HCT116 (cell line): Measurements from ENCODE around the gene NDUFAF2. TPM values are rescaled to one million over a fixed set of nuclear protein-coding genes. Genes with fewer than 3 reads are reported as not detected.

ENCODE experiments used
- ATAC-seq: fragments of 200-7000 bp; cut with Tn5 transposase; 2 replicates; pipeline ENCODE4 v1.9.1; 2020; ENCODE audit warnings: mild to moderate bottlenecking, moderate library complexity
- BruUV-seq: library from RNA; stranded (reverse); fragments of 400-500 nt; replicated peaks from 2 replicates; lab custom pipeline; 2021; lab: Mats Ljungman, UMichigan
- CTCF ChIA-PET: fragments of 300-600 bp; sonication (Branson Sonifier 250); formaldehyde crosslinking; loops from one replicate; lab custom pipeline; 2021; ENCODE audit warnings: antibody characterized with exemption; lab: Charles Lee
- POLR2A ChIA-PET: fragments of 300-600, 350-600 bp; sonication (Branson Sonifier 250); formaldehyde crosslinking; loops from one replicate; lab custom pipeline; 2021; ENCODE audit warnings: antibody characterized with exemption; lab: Charles Lee
- RAD21 ChIA-PET, 2 experiments: fragments of 300-600 bp; sonication (Branson Sonifier 250); formaldehyde crosslinking; loops; one replicate each; lab custom pipeline; 2023; ENCODE audit warnings: low total read pairs in 2 of 2; ENCODE audit not compliant: uncharacterized antibody in 2 of 2, unreplicated experiment in 2 of 2, low non-redundant PET in 1 of 2; lab: Charles Lee
- DNase-seq: peaks from one replicate; pipeline ENCODE4 v3.0.0-alpha.2; 2010; ENCODE audit warnings: low read depth, low spot score
- H2AFZ ChIP-seq: fragments of 200-600 bp; shearing (Covaris generic), sonication (generic); 2 replicates; pipeline ENCODE4 v1.6.1; 2017; ENCODE audit warnings: low read depth, mixed run types, mixed read lengths, antibody characterized with exemption, low read length; ENCODE audit not compliant: poor library complexity, severe bottlenecking
- H3K27ac ChIP-seq: 2 replicates; pipeline ENCODE4 v1.5.1; 2012; ENCODE audit warnings: low read depth, low read length
- H3K27me3 ChIP-seq: fragments of 200-600 bp; sonication (generic); 2 replicates; pipeline ENCODE4 v1.6.1; 2016; ENCODE audit warnings: mixed run types, low read length, mixed read lengths; ENCODE audit not compliant: insufficient read depth
- H3K36me3 ChIP-seq, 2 experiments: fragments of 200-500 bp in 1 of 2; fragments of 200-600 bp in 1 of 2; sonication (Bioruptor generic) in 1 of 2; sonication (generic) in 1 of 2; 2 replicates each; pipeline versions ENCODE4 v1.5.1 to v1.6.1; 2014 to 2016; ENCODE audit warnings: low read length in 2 of 2, inconsistent platforms in 1 of 2, mixed read lengths in 1 of 2, mixed run types in 1 of 2; ENCODE audit not compliant: insufficient read depth in 2 of 2, control insufficient read depth in 1 of 2
- H3K4me1 ChIP-seq, 2 experiments: fragments of 200-600 bp in 1 of 2; sonication (generic) in 1 of 2; 2 replicates each; pipeline versions ENCODE4 v1.5.1 to v1.6.1; 2012 to 2017; ENCODE audit warnings: low read length in 2 of 2, inconsistent platforms in 1 of 2, mild to moderate bottlenecking in 1 of 2, mixed read lengths in 1 of 2, mixed run types in 1 of 2, moderate library complexity in 1 of 2; ENCODE audit not compliant: insufficient read depth in 2 of 2, control insufficient read depth in 1 of 2
- H3K4me2 ChIP-seq: fragments of 200-600 bp; sonication (generic); 2 replicates; pipeline ENCODE4 v1.6.1; 2017; ENCODE audit warnings: mixed run types, low read length, mixed read lengths
- H3K4me3 ChIP-seq, 2 experiments: fragments of 200-600 bp in 1 of 2; sonication (generic) in 1 of 2; replicated peaks in 1 of 2; 2 replicates each; pipeline ENCODE4 v1.5.1; 2011 to 2016; ENCODE audit warnings: low read length in 2 of 2, control low read depth in 1 of 2, low read depth in 1 of 2, mild to moderate bottlenecking in 1 of 2, mixed read lengths in 1 of 2, mixed run types in 1 of 2
- H3K79me2 ChIP-seq: fragments of 200-600 bp; sonication (generic); 2 replicates; pipeline ENCODE4 v1.6.1; 2017; ENCODE audit warnings: mild to moderate bottlenecking, mixed run types, low read length, moderate library complexity, mixed read lengths; ENCODE audit not compliant: insufficient read depth
- H3K9ac ChIP-seq: fragments of 200-600 bp; sonication (generic); 2 replicates; pipeline ENCODE4 v1.6.1; 2016; ENCODE audit warnings: low read length, mixed read lengths
- H3K9me2 ChIP-seq: fragments of 200-600 bp; sonication (generic), shearing (Covaris generic); 2 replicates; pipeline ENCODE4 v1.6.1; 2017; ENCODE audit warnings: mixed run types, mild to moderate bottlenecking, moderate library complexity; ENCODE audit not compliant: insufficient read depth
- H3K9me3 ChIP-seq, 2 experiments: fragments of 200-500 bp in 1 of 2; fragments of 200-600 bp in 1 of 2; sonication (Bioruptor generic) in 1 of 2; sonication (generic) in 1 of 2; 2 replicates each; pipeline ENCODE4 v1.6.1; 2014 to 2017; ENCODE audit warnings: low read length in 2 of 2, mixed read lengths in 2 of 2, inconsistent platforms in 1 of 2, low read depth in 1 of 2, mild to moderate bottlenecking in 1 of 2, mixed run types in 1 of 2, moderate library complexity in 1 of 2; ENCODE audit not compliant: control insufficient read depth in 1 of 2, insufficient read depth in 1 of 2
- H4K20me1 ChIP-seq: fragments of 200-600 bp; sonication (generic), shearing (Covaris generic); 2 replicates; pipeline ENCODE4 v1.6.1; 2017; ENCODE audit warnings: mixed run types, mild to moderate bottlenecking, moderate library complexity; ENCODE audit not compliant: insufficient read depth
- CTCF ChIP-seq, 3 experiments: fragments of 200-600 bp in 1 of 3; sonication (generic) in 1 of 3; IDR thresholded peaks in 2 of 3; conservative IDR thresholded peaks in 1 of 3; 2 replicates each; pipeline ENCODE4 v1.5.1; 2012 to 2017; ENCODE audit warnings: low read depth in 2 of 3, low read length in 2 of 3, antibody characterized with exemption in 1 of 3, borderline replicate concordance in 1 of 3, control low read depth in 1 of 3, mild to moderate bottlenecking in 1 of 3, mixed read lengths in 1 of 3, mixed run types in 1 of 3, moderate library complexity in 1 of 3; ENCODE audit not compliant: insufficient read depth in 1 of 3
- EGR1 ChIP-seq: IDR thresholded peaks from 2 replicates; pipeline ENCODE4 v1.6.1; 2012; ENCODE audit warnings: low read depth
- EZH2 ChIP-seq: fragments of 200-600 bp; sonication (generic); IDR thresholded peaks from 2 replicates; pipeline ENCODE4 v1.6.1; 2017; ENCODE audit warnings: antibody characterized with exemption, mixed run types
- FOSL1 ChIP-seq: IDR thresholded peaks from 2 replicates; pipeline ENCODE4 v1.6.1; 2012; ENCODE audit warnings: low read depth
- JUND ChIP-seq: IDR thresholded peaks from 2 replicates; pipeline ENCODE4 v1.6.1; 2012
- POLR2AphosphoS5 ChIP-seq: IDR thresholded peaks from 2 replicates; pipeline ENCODE4 v1.6.1; 2011; ENCODE audit warnings: mild to moderate bottlenecking, low read depth, low read length, moderate library complexity
- RAD21 ChIP-seq: IDR thresholded peaks from 2 replicates; pipeline ENCODE4 v1.6.1; 2012; ENCODE audit warnings: low read depth, mild to moderate bottlenecking
- SIN3A ChIP-seq: IDR thresholded peaks from 2 replicates; pipeline ENCODE4 v1.6.1; 2012; ENCODE audit warnings: low read depth
- SP1 ChIP-seq: IDR thresholded peaks from 2 replicates; pipeline ENCODE4 v1.6.1; 2012; ENCODE audit warnings: low read depth
- ZBTB33 ChIP-seq: IDR thresholded peaks from 2 replicates; pipeline ENCODE4 v1.6.1; 2011; ENCODE audit warnings: mild to moderate bottlenecking, low read length, moderate library complexity; ENCODE audit not compliant: insufficient replicate concordance; ENCODE audit errors: extremely low read depth
- ZFX ChIP-seq: fragments of 450-650 bp; IDR thresholded peaks from 2 replicates; pipeline ENCODE4 v1.6.1; 2017
- intact Hi-C: fragments of 100-400 bp; cut with micrococcal nuclease; formaldehyde crosslinking; loops from 2 replicates; pipeline ENCODE4 v1.10.0; 2022
- total RNA-seq: library from RNA; stranded (reverse); gene quantifications from one replicate; pipeline ENCODE4 v1.2.1, GENCODE V29; 2021; ENCODE audit not compliant: unreplicated experiment

NDUFAF2 gene
- total RNA-seq, 1 experiment from 2014 or later, result 36.9 TPM

GRCh38 chr5:61010467-61011454 lies 65.8 kb downstream of the NDUFAF2 start:
- H3K9me3 ChIP-seq, result no peaks in the 10 kb centered on the region
- RAD21 ChIA-PET, result interaction anchor here in 1 of 2 experiments (0.5 kb wide), 1 partner anchor 372 kb away, joined by 3 read pairs; no protein-coding TSS in a partner anchor
- H3K4me1 ChIP-seq, result no peaks in the 10 kb centered on the region
- TF ChIP-seq EZH2 (no peak), RAD21 (peak; percentile 69), CTCF (IDR thresholded peaks at IDR 0.05 in 2 of 3, conservative IDR thresholded peaks at IDR 0.05 in 1 of 3; ENCODE audit: borderline replicate concordance in 1 of 3, insufficient read depth in 1 of 3, low read depth in 2 of 3, low read length in 2 of 3) (peak; percentile 67 to 87 (median 80); a peak in 5 of 6 replicates)
- TF ChIP-seq, all 23 proteins: peak for 2
- Histone ChIP-seq H2AFZ (no peak overlapping the region), H3K27me3 (no peaks in the 10 kb centered on the region), H3K79me2 (peaks cover 10% of the 10 kb centered on the region), H3K27ac (no peak overlapping the region), H3K9me2 (no peaks in the 10 kb centered on the region), H4K20me1 (no peaks in the 10 kb centered on the region), H3K4me3 (no peak overlapping the region), H3K4me2 (no peak overlapping the region), H3K9ac (no peak overlapping the region), H3K36me3 (no peaks in the 10 kb centered on the region)
- POLR2A ChIA-PET, result no interaction called here
- intact Hi-C loops, result no loop called here
- ATAC-seq (peak; percentile 90), DNase-seq (peak; percentile 23)
- no TSS peak for BruUV-seq
- CTCF ChIA-PET, result no interaction called here

GRCh38 chr5:61018062-61018461 lies 73.1 kb downstream of the NDUFAF2 start:
- Histone ChIP-seq H3K79me2 (peaks cover 7% of the 10 kb centered on the region; the same call in 1 of the 2 replicates), H2AFZ (no peak overlapping the region), H3K9me2 (no peaks in the 10 kb centered on the region), H3K9me3 (no peaks in the 10 kb centered on the region), H3K4me1 (peaks cover 5 to 6% of the 10 kb centered on the region in 2 experiments; a peak in 2 of 4 replicates), H4K20me1 (no peaks in the 10 kb centered on the region), H3K27me3 (no peaks in the 10 kb centered on the region), H3K36me3 (no peaks in the 10 kb centered on the region), H3K4me2 (no peak overlapping the region), H3K9ac (no peak overlapping the region), H3K27ac (no peak overlapping the region), H3K4me3 (no peak overlapping the region)
- no peak for TF ChIP-seq SP1
- TF ChIP-seq ZBTB33, result no peak
- no peak for TF ChIP-seq ZFX
- no peak for TF ChIP-seq FOSL1
- TF ChIP-seq POLR2AphosphoS5, result no peak
- TF ChIP-seq EZH2, result no peak
- TF ChIP-seq SIN3A, result no peak
- no peak for TF ChIP-seq EGR1
- no peak for TF ChIP-seq JUND
- TF ChIP-seq RAD21, result no peak
- no TSS peak for BruUV-seq
- ChIA-PET POLR2A (no interaction called here), RAD21 (no interaction called here), CTCF (no interaction called here)
- DNase-seq, result no peak
- ATAC-seq, result no peak
- intact Hi-C loops, result no loop called here
